Measurements from ENCODE around the gene SLC22A3.
"Not testable (repeated sequence)": the region's sequence is repeated elsewhere in the genome, so short reads cannot be mapped to it uniquely, and the experiment has no call there.

SLC22A3 gene

GRCh38 chr6:160337991-160338390 is 10.2 kb upstream of the SLC22A3 start:
- no peak for DNase-seq

- no peak for DNase-seq
These were observed 5.0 kb upstream of the SLC22A3 start for GRCh38 chr6:160343144-160343543.

- no peak for DNase-seq
These were observed 3.9 kb upstream of the SLC22A3 start for GRCh38 chr6:160344271-160344670.

- no peak for DNase-seq
These were observed 637 bp upstream of the SLC22A3 start for GRCh38 chr6:160347259-160348222.

- DNase-seq, result no peak
These were observed 853 bp downstream of the SLC22A3 start for GRCh38 chr6:160349020-160349441.

- no peak for DNase-seq
These were observed 1.7 kb downstream of the SLC22A3 start for GRCh38 chr6:160349814-160350350.

GRCh38 chr6:160353950-160354496 is 5.8 kb downstream of the SLC22A3 start:
- DNase-seq, result no peak

- DNase-seq, result no peak
These were observed 6.8 kb downstream of the SLC22A3 start for GRCh38 chr6:160355001-160355400.

- no peak for DNase-seq
These were observed 8.0 kb downstream of the SLC22A3 start for GRCh38 chr6:160356074-160356744.

- no peak for DNase-seq
These were observed 8.9 kb downstream of the SLC22A3 start for GRCh38 chr6:160357088-160357487.

GRCh38 chr6:160358225-160359119 is 10.3 kb downstream of the SLC22A3 start:
- no peak for DNase-seq

- DNase-seq, result no peak
These were observed 12.8 kb downstream of the SLC22A3 start for GRCh38 chr6:160360955-160361354.

- no peak for DNase-seq
These were observed 14.4 kb downstream of the SLC22A3 start for GRCh38 chr6:160362556-160362955.

GRCh38 chr6:160363016-160363996 is 15.1 kb downstream of the SLC22A3 start:
- DNase-seq, result no peak

- no peak for DNase-seq
These were observed 16.9 kb downstream of the SLC22A3 start for GRCh38 chr6:160365117-160365516.

- DNase-seq, result no peak
These were observed 19.8 kb downstream of the SLC22A3 start for GRCh38 chr6:160367798-160368547.

- no peak for DNase-seq
These were observed 20.5 kb downstream of the SLC22A3 start for GRCh38 chr6:160368670-160369069.

- DNase-seq, result not testable (repeated sequence)
These were observed 25.4 kb downstream of the SLC22A3 start for GRCh38 chr6:160373601-160374000.

- DNase-seq, result no peak
These were observed 26.8 kb downstream of the SLC22A3 start for GRCh38 chr6:160374836-160375560.

- no peak for DNase-seq
These were observed 27.4 kb downstream of the SLC22A3 start for GRCh38 chr6:160375561-160375949.
